Mesothelial cell of epicardium (in vitro differentiated cells): ENCODE data around the gene WDR33. TPM values are rescaled to one million over a fixed set of nuclear protein-coding genes. Genes with fewer than 3 reads are reported as not detected.

Experiments used
- DNase-seq, 2 experiments: peaks; one replicate each; pipeline ENCODE4 v3.0.0; 2021; ENCODE audit warnings: low spot score in 2 of 2; ENCODE audit not compliant: unreplicated experiment in 2 of 2
- H3K27ac Mint-ChIP-seq: 2 replicates; pipeline ENCODE4 v1.8.0; 2021; ENCODE audit warnings: mixed read lengths
- H3K27me3 Mint-ChIP-seq: 2 replicates; pipeline ENCODE4 v1.8.0; 2021; ENCODE audit warnings: low read depth, mixed read lengths
- H3K36me3 Mint-ChIP-seq: 2 replicates; pipeline ENCODE4 v1.8.0; 2021; ENCODE audit warnings: mixed read lengths
- H3K4me1 Mint-ChIP-seq: 2 replicates; pipeline ENCODE4 v1.8.0; 2021; ENCODE audit warnings: mixed read lengths
- H3K4me3 Mint-ChIP-seq: 2 replicates; pipeline ENCODE4 v1.8.0; 2021; ENCODE audit warnings: mild to moderate bottlenecking, moderate library complexity, mixed read lengths
- H3K9me3 Mint-ChIP-seq: 2 replicates; pipeline ENCODE4 v1.8.0; 2021; ENCODE audit warnings: mixed read lengths
- CTCF ChIP-seq: fragments of 200-600 bp; sonication (generic); IDR thresholded peaks from one replicate; pipeline ENCODE4 v1.5.0; 2021; ENCODE audit warnings: antibody characterized with exemption; ENCODE audit not compliant: unreplicated experiment
- total RNA-seq: library from RNA; stranded (reverse); gene quantifications from 3 replicates; pipeline ENCODE4 v1.2.1, GENCODE V29; 2021

WDR33 gene
- total RNA-seq, 1 donor from 2014 or later: 61.4 TPM

- TF ChIP-seq CTCF: no peak
- Mint-ChIP-seq H3K4me1 (peaks cover 16% of the 10 kb centered on the region), H3K27me3 (no peaks in the 10 kb centered on the region), H3K4me3 (no peak overlapping the region), H3K9me3 (no peaks in the 10 kb centered on the region), H3K27ac (no peak overlapping the region), H3K36me3 (peaks cover 22% of the 10 kb centered on the region)
- DNase-seq: no peak
Observed at GRCh38 chr2:127852388-127852787, 41.4 kb upstream of the WDR33 start.

GRCh38 chr2:127847931-127848330 lies 37.0 kb upstream of the WDR33 start:
- H3K4me3 Mint-ChIP-seq: no peak overlapping the region
- peaks cover 39% of the 10 kb centered on the region for H3K36me3 Mint-ChIP-seq
- no peak for DNase-seq
- H3K27ac Mint-ChIP-seq: no peak overlapping the region
- H3K27me3 Mint-ChIP-seq: no peaks in the 10 kb centered on the region
- H3K4me1 Mint-ChIP-seq: no peaks in the 10 kb centered on the region
- TF ChIP-seq CTCF: no peak
- H3K9me3 Mint-ChIP-seq: no peaks in the 10 kb centered on the region

GRCh38 chr2:127844973-127845372 lies 34.0 kb upstream of the WDR33 start:
- TF ChIP-seq CTCF: no peak
- Mint-ChIP-seq H3K27ac (no peak overlapping the region), H3K9me3 (peaks cover 8% of the 10 kb centered on the region), H3K36me3 (peaks cover 32% of the 10 kb centered on the region), H3K4me3 (no peak overlapping the region), H3K4me1 (no peaks in the 10 kb centered on the region), H3K27me3 (no peaks in the 10 kb centered on the region)
- no peak for DNase-seq

- Mint-ChIP-seq H3K27me3 (no peaks in the 10 kb centered on the region), H3K4me3 (no peak overlapping the region), H3K9me3 (peaks cover 8% of the 10 kb centered on the region), H3K27ac (no peak overlapping the region), H3K4me1 (no peaks in the 10 kb centered on the region), H3K36me3 (peaks cover 23% of the 10 kb centered on the region)
- TF ChIP-seq CTCF: no peak
- DNase-seq: no peak
Observed at GRCh38 chr2:127843677-127844076, 32.7 kb upstream of the WDR33 start.

- H3K4me1 Mint-ChIP-seq: no peaks in the 10 kb centered on the region
- peaks cover 13% of the 10 kb centered on the region for H3K36me3 Mint-ChIP-seq
- DNase-seq: no peak
- no peak for TF ChIP-seq CTCF
- H3K4me3 Mint-ChIP-seq: no peak overlapping the region
- H3K27me3 Mint-ChIP-seq: no peaks in the 10 kb centered on the region
- no peak overlapping the region for H3K27ac Mint-ChIP-seq
- peaks cover 8% of the 10 kb centered on the region for H3K9me3 Mint-ChIP-seq
Observed at GRCh38 chr2:127841466-127842178, 30.7 kb upstream of the WDR33 start.
